Measurements from ENCODE around the gene PGBD5. TPM values are rescaled to one million over a fixed set of nuclear protein-coding genes. Genes with fewer than 3 reads are reported as not detected.

PGBD5 gene
- total RNA-seq, 1 donor from 2014 or later = 16.1 TPM

DNA sequence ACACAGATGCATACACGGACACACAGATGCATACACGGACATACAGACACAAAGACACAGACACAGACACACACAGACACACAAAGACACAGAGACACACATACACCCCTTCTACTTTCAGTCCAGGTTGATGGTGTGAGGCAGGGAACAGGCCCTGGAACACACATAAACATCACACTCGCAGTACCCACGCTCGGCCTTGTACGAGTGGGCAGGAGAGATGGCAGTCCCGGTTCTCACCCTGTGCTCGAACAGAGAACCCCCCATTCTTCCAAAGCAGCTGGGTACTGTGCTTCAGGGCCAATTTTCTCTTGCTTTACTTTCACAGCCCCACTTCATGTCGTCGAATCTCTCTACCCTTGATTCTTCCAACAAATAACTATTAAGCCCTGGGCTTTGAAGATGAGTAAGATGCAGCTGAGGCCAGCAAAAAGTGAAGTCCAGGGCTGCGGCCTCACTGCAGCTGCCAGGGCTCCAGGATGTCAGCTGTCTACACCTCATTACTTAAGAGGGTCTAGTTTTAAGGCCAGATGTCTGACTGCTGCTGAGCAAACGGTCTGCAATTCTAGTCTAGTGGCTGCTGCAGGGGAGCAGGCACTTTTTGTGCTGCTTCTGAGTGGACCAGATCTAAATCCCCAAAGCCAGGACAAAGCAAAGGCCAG, 90.1 kb downstream of the PGBD5 start:
- DNase-seq (no peak), ATAC-seq (peak; percentile 54)
- intact Hi-C loops (cut with micrococcal nuclease) = no loop called here

DNA sequence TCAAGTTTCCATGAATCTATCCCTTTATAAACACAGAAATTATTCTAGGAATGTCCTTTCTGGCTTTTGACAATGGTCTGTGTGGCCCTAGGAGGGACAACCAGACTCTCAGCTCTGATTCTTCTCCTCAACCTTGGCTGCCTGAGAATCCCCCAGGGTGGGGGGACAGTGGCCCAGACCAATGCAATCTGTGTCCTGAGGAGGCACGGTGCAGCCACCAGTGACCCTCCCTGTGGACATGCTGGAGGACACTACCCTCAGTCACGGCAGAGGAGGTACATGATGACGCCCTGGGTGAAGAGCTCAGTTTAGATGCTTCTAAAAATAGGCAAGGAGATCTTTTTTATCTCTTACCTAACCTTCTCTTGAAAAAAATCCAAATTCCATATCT, 91.7 kb downstream of the PGBD5 start:
- DNase-seq (no peak), ATAC-seq (peak; percentile 40)
- intact Hi-C loops (cut with micrococcal nuclease) = no loop called here

DNA sequence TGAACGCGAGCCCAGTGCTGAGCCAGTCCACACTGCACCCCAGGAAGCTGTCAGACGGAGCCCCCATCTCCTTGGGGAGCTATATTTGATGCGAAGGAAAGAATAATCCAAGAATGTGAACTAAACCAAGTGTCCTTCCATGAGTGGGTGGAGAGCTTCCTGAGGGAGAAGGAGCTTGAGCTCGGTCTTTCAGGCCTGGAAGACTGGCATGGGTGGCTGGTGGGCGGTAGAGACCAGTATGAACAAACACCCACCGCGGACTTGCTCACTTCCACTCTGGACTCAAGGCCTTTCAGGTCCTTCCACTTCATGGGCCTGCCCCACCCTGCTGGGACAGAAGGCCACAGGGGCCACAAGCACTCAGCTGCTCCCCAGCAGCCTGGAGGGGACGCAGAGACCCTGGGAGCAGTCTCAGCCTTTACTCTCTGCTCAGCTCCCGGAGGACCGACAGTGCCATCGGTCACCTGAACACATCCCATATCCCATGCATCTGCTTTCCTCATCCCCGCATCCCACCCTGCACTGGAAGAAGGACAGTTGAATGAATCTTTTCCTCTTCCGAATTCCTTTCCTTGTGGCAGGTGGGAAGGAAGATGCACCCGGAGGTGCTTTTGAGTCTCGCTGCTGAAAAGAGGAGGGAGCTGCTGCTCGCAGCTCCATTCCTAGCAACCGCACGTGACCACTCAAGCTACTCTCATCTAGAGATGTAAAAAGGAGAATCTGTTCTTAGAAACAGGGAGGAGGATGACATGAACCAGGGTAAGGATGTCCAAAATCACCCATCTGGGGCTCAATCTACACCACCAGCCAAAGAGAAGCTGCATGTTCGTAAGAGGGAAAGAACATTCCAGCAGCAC, 92.3 kb downstream of the PGBD5 start:
- intact Hi-C loops (cut with micrococcal nuclease) = no loop called here
- no peak for DNase-seq
- ATAC-seq = no peak

DNA sequence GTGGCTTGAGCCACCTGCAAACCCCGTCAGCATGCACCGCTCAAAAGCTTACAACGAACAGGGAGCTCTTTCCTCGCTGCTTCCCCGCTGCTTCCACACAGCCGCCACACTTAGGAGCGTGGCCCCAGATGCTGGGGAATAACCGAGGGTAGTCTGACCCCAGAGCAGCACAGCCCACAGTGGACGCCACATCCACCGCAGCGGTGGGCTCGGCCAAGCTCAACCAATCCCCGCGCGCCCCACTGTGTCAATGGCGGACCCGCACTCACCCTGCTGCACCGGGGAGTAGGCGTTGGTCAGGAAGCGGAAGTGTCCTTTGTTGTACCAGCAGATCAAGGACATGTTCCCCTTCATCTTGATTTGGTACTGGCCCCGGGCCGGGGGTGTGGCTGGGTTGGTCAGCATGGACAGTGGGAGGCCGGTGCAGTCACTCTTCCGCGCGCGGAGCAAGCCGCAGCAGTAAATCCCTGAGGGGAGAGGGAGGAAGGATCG, 93.5 kb downstream of the PGBD5 start:
- ATAC-seq = no peak
- DNase-seq = no peak

DNA sequence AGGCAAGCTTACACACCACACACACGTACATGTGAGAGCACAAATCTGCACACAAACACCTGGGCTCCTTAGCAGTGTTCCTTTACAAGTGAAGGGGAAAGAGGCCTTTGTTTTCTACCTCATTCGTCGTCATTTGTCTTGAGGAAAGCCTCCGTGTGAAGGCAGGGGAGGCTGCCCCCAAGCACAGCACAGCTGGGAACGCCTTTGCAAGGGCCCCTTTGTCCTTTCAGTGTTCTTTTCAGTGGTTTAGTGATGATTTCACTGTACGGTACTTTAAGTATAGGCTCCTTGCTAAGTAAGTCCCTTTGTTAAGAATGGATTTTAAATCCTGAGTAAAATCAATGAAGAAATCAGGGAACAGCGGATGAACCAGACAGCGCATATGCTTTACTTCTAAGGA, 94.1 kb downstream of the PGBD5 start:
- ATAC-seq = no peak

More for the DNA sequence above, 93.5 kb downstream of the PGBD5 start:
- intact Hi-C loops (cut with micrococcal nuclease) = no loop called here

DNA sequence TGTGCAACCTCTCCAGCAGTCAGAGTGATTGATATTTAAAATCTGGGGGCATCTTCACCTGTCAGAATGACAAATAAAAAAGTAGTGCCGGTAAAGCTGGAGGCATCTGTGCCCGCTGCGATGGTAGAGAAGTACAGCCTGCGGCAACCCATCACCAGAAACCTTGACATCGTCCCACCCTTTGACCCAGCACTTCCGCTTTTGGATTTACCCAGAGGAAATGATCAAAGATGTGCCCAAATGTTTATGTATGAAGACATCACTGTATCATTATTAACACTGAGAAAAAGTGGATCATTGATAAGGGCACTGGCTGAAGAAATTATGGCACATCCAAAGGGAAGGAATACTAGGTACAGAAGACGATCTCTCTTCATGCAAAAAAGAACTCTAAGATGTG, 96.0 kb downstream of the PGBD5 start:
- ATAC-seq (no peak), DNase-seq (no peak)
- intact Hi-C loops (cut with micrococcal nuclease) = no loop called here

More for the DNA sequence above, 94.1 kb downstream of the PGBD5 start:
- no peak for DNase-seq
- intact Hi-C loops (cut with micrococcal nuclease) = no loop called here

DNA sequence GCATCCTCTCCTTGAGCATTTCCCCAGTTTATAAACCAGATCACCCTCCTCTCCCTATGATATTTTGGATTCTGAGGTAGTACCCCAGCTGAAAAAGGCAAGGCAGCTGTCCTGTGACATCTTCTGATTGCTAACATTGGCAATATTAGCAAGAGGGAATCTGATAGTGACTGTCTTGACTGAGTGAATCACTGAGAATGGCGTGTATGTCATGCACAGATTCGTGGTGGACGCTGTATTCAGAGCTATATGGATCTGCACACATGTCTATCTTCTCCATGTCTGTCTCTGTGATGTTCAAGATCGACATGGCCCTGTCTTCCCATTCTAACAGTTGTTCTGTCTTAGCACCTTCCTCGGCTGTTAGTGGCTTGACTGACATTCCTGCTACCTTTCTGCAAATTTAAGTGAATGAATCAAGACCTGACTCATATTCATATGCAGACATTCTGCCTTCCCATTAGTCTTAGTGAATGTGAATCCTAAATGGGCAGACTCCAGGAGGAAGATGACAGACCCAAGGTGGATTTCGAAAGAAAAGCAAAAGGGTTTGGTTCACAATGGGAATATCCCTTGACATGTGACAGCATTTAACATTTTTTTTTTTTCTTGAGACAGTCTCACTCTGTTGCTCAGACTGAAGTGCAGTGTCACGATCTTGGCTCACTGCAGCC, 97.7 kb downstream of the PGBD5 start:
- intact Hi-C loops (cut with micrococcal nuclease) = no loop called here
- DNase-seq (no peak), ATAC-seq (no peak)

- intact Hi-C loops (cut with micrococcal nuclease) = no loop called here
- no peak for ATAC-seq
- no peak for DNase-seq
These were observed 98.2 kb downstream of the PGBD5 start for GRCh38 chr1:230327892-230328284.

- intact Hi-C loops (cut with micrococcal nuclease) = no loop called here
- DNase-seq (peak; percentile 42), ATAC-seq (peak; percentile 10)
These were observed 98.9 kb downstream of the PGBD5 start for GRCh38 chr1:230326971-230327891.

GRCh38 chr1:230323686-230324085, 102.4 kb downstream of the PGBD5 start:
- intact Hi-C loops (cut with micrococcal nuclease) = no loop called here
- DNase-seq (no peak), ATAC-seq (no peak)

DNA sequence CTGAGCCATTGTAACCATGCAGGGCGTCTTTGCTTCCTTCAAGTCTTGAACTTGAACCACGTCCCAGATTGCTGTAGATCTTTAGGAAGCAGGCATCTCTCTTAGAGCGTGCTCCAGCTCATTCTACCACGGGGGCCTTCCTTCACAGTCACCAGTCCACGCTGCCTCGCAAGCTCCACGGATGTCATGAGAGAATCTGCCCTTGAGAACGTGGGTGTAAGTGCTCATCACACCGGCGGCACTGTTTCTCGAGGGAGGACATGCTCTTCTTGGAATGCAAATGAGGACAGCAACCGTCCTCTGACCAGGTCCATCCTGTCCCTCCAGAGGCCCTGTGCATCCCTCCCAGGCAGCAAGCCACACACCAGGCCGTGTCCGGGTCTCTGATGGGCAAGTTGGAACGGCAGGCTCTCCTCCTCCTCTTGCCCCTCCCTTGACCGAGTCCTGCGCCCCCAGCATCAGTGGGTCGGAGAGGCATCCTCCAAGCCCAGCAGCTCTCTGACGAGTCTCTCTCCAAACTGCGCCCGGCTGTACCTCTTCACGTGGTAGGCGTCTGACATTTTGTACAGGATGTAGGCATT, 103.1 kb downstream of the PGBD5 start:
- DNase-seq (no peak), ATAC-seq (no peak)
- intact Hi-C loops (cut with micrococcal nuclease) = no loop called here

- intact Hi-C loops (cut with micrococcal nuclease) = no loop called here
- ATAC-seq (peak; percentile 23), DNase-seq (no peak)
These were observed 103.7 kb downstream of the PGBD5 start for GRCh38 chr1:230322421-230322756.

GRCh38 chr1:230321741-230322420, 104.3 kb downstream of the PGBD5 start:
- ATAC-seq (peak; percentile 88), DNase-seq (peak; percentile 80)
- intact Hi-C loops (cut with micrococcal nuclease) = no loop called here

- ATAC-seq = no peak
- no peak for DNase-seq
- intact Hi-C loops (cut with micrococcal nuclease) = no loop called here
These were observed 104.8 kb downstream of the PGBD5 start for GRCh38 chr1:230321341-230321740.

- ATAC-seq (no peak), DNase-seq (no peak)
- intact Hi-C loops (cut with micrococcal nuclease) = no loop called here
These were observed 105.3 kb downstream of the PGBD5 start for GRCh38 chr1:230320804-230321203.

GRCh38 chr1:230319014-230319747, 107.0 kb downstream of the PGBD5 start:
- ATAC-seq (no peak), DNase-seq (no peak)
- intact Hi-C loops (cut with micrococcal nuclease) = no loop called here

Data from left ventricle myocardium superior (tissue), 1 donor.